Measurements from ENCODE around the gene CNNM4.

DNA sequence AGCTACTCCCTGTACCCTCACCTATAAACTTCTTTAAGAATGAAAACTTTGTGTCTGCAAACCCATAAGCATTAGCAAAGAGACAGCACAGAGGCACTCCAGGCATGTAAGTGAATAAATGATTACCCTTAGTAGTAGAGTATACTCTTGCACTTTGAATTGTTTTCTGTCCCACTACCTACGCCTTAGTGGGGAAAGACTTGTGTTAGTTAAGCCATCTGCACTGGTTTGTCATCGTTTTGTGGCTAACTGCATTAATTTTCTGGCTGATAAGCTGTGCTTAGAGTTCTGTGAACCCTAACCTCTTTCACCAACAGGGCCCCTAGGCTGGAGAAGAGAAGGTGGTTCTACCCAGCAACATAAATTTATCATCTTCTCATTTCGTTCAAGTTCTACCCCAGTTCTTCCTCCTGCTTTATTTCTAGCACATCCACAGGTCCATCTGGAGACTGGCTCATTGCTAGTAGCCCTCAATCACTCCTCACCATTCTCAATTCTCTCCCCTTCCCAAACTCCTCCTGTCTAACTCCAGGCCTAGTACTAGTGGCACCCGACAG is 21.5 kb upstream of the CNNM4 start:
- TF ChIP-seq CTCF (conservative IDR thresholded peaks at IDR 0.05; ENCODE audit: low read depth, low read length) (no peak), EZH2phosphoT487 (IDR thresholded peaks at IDR 0.05; ENCODE audit: borderline replicate concordance, low read length) (no peak)
